T47D (cell line): ENCODE measurements around the gene CDH13.
A peak's percentile ranks its signal among the peaks of the same experiment; 100 is the strongest.

Experiments
- DNase-seq, 2 experiments: peaks; one replicate each; pipeline versions ENCODE4 v3.0.0 to v3.0.0-alpha.2; 2011 to 2012; ENCODE audit warnings: low read depth in 1 of 2, low spot score in 1 of 2
- JUND ChIP-seq: IDR thresholded peaks from 2 replicates; pipeline ENCODE4 v1.6.1; 2012; ENCODE audit warnings: low read depth
- in situ Hi-C: cut with HindIII; loops from 2 replicates; pipeline ENCODE4 v1.10.0; 2016; ENCODE audit warnings: low sequenced_read_pairs, low pct_unique_long_range_greater_than_20kb

Gene CDH13

DNA sequence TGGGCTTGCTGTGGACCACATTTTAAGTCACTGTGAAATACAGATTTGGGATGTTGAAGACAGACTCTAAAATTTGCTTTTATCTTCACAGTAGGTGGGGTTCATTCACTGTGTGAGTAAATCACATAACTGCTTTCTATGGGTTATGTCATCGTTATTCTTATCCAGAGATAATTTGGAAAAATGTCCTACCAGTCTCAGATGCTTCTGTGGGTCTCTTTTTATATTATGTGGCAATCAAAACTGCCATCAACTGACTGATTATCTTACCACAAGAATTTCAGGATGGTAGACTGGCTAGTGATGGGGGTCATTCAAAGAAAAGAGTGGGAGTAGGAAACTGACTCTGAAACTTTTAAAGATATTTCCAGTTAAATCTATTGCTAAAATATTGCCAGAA is 1184.1 kb downstream of the CDH13 start:
- TF ChIP-seq JUND, result no peak
- in situ Hi-C loops, result no loop called here
- DNase-seq, result no peak

DNA sequence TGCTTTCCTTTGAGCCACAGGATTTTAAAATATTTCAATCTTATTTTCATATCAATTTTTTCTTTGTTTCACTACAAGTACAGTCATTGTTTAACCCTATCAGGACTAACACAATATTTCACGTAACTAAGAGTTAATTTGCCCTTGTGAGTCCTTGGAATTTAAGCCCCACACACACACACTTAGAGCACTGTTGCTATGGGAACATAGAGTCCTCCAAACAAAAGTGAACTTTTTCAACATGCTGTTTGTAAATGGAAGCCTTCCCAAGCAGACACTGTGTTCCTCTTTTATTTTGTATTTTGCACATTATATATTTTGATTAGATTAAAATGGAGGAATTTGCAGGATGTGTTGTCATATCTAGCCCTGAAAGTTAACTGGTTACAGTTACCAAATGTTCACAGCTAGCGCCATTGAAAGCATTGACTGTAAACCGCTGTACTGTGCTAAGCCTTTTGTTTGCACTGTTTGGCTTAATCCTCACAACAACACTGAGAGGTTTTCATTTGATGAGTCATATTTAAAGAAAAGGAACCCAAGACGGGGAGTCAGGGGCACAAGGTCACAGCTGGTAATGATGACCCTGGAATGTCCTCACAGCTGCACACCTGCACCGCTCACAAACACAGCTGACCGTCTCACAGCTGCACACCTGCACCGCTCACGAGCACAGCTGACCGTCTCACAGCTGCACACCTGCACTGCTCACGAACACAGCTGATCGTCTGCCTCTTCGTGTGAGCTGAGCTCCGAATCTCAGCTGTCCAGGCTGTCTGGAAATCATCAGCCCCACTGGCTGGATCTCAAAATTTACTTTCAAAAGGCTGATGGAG is 1187.3 kb downstream of the CDH13 start:
- no peak for TF ChIP-seq JUND
- DNase-seq, result peak in 1 of 2 experiments; percentile 56
- in situ Hi-C loops, result no loop called here

DNA sequence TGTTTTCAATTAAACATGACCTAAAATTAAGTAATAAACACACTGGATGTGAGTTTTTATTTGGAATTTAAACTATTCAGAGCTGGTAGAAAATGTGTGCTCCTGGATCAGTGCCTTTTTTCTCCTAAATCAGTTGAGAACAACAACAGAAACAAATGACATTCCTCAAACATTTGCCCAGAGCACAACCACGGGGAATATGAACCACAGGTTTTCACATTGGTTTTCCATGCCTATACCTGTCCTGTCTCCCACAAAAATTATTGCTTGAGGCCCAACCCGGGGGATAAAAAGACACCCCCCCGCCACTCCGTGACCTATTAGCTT is 1187.9 kb downstream of the CDH13 start:
- in situ Hi-C loops, result no loop called here

DNA sequence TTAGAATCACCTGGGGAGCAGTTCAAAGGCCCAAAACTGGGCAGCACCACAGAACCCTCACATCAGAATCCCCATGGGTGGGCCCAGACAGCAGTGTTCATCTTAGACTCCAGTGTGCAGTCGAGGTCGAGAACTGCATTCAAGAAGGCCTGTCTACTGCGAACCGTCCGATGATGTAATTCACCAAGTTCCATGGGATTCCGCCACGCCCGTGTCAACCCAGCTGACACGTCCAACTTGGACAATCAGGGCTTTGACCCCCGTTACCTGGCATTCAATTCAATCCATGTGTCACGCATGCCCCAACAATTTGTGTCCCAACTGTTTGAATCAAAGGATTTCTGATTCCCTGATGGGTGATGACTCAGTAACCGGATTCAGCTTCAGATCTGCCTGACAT is 1190.3 kb downstream of the CDH13 start:
- DNase-seq, result no peak
- in situ Hi-C loops, result no loop called here
- TF ChIP-seq JUND, result no peak

More for the DNA sequence above, 1187.9 kb downstream of the CDH13 start:
- no peak for TF ChIP-seq JUND
- DNase-seq, result no peak

DNA sequence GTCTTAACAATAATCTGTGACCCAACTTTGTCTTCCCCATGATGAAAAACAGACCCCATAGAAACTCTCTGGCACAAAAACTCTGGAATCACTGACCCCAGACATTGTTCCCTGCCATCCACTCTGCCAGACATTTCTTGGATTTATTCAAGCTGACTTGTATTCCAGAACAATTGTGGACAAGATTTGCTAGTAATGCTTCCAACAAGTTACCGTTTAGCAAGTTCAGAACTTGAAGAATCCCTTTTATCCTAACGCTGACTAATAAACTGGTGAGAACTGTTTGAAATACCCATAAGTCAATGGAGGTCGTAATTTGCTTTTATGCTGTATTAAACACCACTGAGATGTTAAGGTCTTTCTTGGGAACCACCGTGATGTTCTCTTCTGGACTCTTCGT is 1191.5 kb downstream of the CDH13 start:
- DNase-seq, result no peak
- TF ChIP-seq JUND, result no peak
- in situ Hi-C loops, result no loop called here

DNA sequence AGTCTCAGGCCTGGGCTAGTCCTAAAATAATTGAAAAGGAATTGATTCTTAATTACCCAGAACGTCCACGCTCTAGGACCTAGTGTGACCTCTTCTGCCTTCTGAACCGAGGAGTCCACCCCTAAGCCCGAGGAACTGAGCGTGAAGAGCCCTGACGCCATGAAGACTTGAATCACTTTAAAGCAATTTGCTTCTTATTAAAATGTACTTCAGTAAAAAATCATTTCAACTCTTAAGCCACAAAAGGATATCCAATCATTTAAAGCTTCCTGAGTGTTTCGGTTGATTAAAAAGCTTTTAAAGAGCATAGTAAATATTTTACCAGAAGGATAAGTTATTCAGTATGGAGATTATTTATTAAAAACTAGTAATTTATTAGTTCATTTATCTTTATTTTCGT is 1192.6 kb downstream of the CDH13 start:
- in situ Hi-C loops, result no loop called here
- TF ChIP-seq JUND, result no peak

GRCh38 chr16:83826146-83826913 is 1199.6 kb downstream of the CDH13 start:
- TF ChIP-seq JUND, result no peak
- in situ Hi-C loops, result no loop called here

More for the DNA sequence above, 1192.6 kb downstream of the CDH13 start:
- no peak for DNase-seq

GRCh38 chr16:83830091-83830768 is 1203.5 kb downstream of the CDH13 start:
- in situ Hi-C loops, result no loop called here
- TF ChIP-seq JUND, result no peak
- DNase-seq, result no peak

More at GRCh38 chr16:83826146-83826913, 1199.6 kb downstream of the CDH13 start:
- DNase-seq, result peak; percentile 92

- in situ Hi-C loops, result no loop called here
- DNase-seq, result no peak
- no peak for TF ChIP-seq JUND
These were observed 1204.1 kb downstream of the CDH13 start for GRCh38 chr16:83830769-83831455.

- no peak for TF ChIP-seq JUND
- no peak for DNase-seq
- in situ Hi-C loops, result no loop called here
These were observed 1204.8 kb downstream of the CDH13 start for GRCh38 chr16:83831456-83831987.

DNA sequence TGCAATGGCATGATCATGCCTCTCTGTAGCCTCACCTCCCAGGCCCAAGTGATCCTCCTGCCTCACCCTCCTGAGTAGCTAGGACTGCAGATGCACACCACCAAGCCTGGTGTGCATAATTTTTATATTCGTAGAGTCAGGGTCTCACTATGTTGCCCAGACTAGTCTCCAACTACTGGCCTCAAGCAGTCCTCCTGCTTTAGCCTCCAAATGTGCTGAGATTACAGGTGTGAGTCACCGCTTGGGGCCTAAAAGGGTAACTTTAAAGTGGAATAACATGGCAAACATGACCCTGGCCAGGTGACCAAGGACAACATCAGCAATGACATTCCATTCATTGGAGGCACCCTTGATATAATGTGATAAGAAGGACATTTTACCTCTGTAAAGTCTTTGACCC is 1207.2 kb downstream of the CDH13 start:
- no peak for TF ChIP-seq JUND
- in situ Hi-C loops, result no loop called here
- DNase-seq, result no peak
